COLO668 (cell line): ENCODE measurements around the gene SLC26A2.
"Not testable (repeated sequence)": the region's sequence is repeated elsewhere in the genome, so short reads cannot be mapped to it uniquely, and the experiment has no call there.

Source experiments
- DNase-seq: peaks from one replicate; lab custom pipeline; 2025; ENCODE audit not compliant: unreplicated experiment; lab: John Stamatoyannopoulos, UW

SLC26A2 gene

DNA sequence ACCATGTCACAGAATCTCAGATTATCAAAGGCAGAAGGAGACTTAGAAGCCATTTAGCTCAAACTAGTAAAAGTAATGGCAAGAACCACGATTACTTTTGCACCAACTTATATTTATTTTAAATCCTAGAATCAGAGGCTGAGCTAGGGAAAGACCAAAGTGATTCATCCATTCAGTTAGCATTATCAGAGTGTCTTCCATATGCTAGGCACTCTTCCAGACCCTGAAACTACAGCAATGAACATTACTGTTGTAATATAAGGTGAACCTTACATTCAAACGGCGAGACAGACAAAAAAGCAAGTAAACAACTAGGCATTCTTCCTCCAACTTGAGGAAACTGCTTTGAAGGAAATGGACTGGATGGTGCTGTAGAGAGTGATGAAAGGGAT is 23.9 kb upstream of the SLC26A2 start:
- no peak for DNase-seq

DNA sequence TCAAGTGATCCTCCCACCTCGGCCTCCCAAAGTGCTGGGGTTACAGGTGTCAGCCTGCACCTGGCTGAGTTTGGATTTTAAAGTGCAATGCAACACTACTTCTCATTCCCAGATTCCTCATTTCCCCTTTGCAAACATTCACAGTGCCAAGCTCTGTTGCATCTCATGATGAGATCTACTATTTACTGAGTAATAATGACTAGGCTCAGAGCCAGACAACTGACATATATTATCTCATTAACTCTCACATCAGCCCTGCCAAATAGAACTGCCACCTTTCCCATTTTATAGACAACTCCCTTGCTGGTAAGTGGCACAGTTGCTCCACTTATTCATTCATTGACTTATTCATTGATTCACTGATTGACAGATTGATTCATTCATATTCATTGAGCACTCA is 22.9 kb upstream of the SLC26A2 start:
- DNase-seq: peak; percentile 51

DNA sequence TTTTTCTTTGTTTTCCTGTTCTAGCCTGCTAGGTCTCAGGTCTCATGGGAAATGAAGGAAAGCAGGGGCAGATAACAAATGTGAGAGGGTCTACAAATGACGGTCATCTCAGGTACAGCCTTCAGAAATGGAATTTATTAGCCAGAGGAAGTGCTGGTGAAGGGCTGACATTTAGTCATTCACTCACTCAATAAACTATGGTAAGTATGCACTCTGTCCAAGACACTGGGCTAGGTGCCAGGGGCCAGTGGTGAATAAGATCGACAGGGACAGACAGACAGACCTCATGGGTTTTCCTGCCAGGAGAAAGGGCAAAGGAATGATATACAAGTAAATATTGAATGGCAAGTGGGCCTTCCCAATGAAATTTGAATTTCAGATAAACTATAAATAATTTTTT is 22.3 kb upstream of the SLC26A2 start:
- peak; percentile 10 for DNase-seq

GRCh38 chr5:149938791-149939358 is 21.7 kb upstream of the SLC26A2 start:
- DNase-seq: no peak

- no peak for DNase-seq
Observed at GRCh38 chr5:149939546-149939945, 21.0 kb upstream of the SLC26A2 start.

GRCh38 chr5:149940077-149940574 is 20.4 kb upstream of the SLC26A2 start:
- no peak for DNase-seq

GRCh38 chr5:149940941-149941644 is 19.5 kb upstream of the SLC26A2 start:
- no peak for DNase-seq

GRCh38 chr5:149941795-149942194 is 18.8 kb upstream of the SLC26A2 start:
- no peak for DNase-seq

- no peak for DNase-seq
Observed at GRCh38 chr5:149942199-149942598, 18.4 kb upstream of the SLC26A2 start.

- DNase-seq: not testable (repeated sequence)
Observed at GRCh38 chr5:149942741-149943169, 17.8 kb upstream of the SLC26A2 start.

DNA sequence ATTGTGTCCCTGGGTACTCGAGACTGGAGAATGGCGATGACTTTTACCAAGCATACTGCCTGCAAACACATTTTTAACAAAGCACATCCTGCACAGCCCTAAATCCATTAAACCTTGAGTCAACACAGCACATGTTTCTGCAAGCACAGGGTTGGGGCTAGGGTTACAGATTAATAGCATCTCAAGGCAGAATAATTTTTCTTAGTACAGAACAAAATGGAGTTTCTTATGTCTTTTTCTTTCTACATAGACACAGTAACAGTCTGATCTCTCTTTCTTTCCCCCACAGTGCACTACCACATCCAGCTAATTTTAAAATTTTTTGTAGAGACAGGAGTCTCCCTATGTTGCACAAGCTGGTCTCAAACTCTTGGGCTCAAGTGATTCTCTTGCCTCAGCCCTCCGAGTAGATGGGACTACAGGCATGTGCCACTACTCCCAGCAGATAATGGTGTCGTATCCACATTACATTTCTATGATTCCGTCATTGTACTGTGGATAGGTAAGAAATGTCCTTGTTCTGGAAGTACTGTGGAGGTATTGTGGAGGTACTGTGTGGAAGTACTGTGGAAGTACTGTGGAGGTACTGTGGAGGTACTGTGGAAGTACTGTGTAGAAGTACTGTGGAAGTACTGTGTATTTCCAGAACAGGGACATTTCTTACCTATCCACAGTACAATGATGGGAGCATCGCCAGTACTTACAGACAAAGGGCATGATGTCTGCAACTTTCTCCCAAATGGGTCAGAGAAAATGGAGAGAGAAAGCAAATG is 17.2 kb upstream of the SLC26A2 start:
- DNase-seq: not testable (repeated sequence)

- no peak for DNase-seq
Observed at GRCh38 chr5:149944666-149945065, 15.9 kb upstream of the SLC26A2 start, which contains the start of gene PDE6A. TSS of gene PDE6A (minus strand) at chr5:149944793. CDS start at chr5:149944673, 120 bp downstream.

DNA sequence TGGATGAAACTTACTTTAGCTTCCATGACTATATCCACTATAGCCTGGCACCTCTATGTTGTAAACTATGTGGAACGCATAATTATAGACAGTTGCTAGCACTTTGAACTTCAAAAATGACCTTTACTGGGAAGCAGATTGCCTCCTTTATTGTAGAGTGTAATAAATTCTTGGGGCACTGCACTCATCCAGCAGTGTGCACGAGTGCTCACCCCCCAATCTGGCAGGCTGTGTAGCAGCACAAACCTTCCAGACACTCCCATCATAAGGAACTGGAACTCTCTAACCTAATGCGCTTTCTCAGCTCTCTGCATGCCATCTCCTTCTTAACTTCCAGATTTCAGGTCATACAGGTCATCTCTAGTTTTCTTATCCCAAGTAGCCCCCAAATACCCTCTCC is 14.4 kb upstream of the SLC26A2 start:
- DNase-seq: no peak

GRCh38 chr5:149948993-149949392 is 11.6 kb upstream of the SLC26A2 start:
- DNase-seq: no peak

DNA sequence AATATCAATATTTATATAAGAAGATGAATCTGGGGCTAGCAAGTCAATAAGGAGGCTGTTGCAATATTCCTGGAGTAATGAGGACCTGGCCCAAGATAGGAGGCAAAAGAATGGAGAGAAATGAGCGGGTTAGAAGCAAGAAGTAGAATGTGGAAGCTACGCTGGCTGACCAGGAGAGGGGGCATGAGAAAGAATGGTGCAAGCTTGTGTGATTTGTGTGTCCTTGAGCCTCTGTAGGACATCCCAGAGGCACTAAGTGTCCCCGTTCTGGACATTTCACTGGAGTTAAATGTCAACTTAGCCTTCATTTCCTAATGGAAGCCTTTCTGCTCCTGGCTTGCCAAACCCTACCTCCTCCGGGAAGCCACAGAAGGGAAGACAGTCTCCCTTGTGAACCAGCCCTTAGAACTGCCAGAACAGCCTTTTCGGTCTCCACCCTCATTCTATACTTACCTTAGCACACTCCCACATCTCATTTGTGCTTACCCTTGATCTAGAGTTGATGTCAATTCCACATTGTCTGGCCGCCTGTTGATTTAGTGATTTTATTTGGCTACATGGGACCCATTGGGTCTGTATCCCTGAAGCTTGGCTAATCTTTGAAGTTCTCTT is 9.3 kb upstream of the SLC26A2 start:
- DNase-seq: no peak

DNA sequence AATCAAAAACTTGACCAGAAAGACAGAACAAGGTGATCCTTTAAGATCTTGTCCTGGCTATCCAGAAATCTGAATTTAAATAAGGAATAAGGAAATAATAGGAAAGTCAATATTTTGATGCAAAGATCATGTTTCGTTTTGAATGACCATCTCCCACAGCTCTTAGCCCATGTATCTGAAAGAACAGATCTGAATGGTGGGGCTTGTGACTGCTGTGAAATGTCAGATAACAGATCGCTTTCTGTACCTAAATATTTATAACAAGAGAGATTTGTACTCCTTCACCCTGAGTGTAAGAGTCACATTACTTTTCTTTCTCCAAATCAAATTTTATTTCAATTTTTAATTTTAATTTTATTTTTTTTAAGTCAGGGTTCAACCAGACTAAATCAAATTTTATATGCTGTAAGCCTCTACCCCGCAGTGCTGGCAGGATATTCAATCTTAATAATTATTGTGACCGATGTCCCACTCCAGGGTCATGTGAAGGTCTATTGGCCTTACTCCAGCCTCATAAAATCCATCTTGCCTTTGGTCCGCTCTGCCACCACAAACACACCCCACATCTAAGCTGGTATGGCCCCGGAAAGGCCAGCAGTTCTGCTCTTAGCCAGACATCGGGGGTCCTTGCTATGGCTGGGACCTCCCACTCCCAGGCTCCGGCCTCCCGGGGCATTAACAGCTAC is 7.0 kb upstream of the SLC26A2 start:
- DNase-seq: no peak

DNA sequence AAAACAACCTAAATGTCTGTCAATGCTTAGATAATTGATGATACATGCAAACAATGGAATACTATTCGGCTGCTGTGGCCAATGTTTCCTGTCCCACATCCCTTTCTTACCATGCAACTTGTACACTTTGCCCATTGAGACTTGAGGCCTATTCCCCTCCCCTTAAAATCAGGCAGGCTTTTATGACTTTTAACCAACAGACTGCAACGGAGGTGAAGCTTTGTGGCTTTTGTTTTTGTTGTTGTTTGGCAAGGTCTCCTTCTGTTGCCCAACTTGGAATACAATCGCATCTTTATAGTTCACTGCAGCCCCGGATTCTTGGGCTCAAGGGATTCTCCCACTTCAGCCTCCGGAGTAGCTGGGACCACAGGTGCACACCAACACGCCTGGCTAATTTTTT is 5.8 kb upstream of the SLC26A2 start:
- DNase-seq: no peak

DNA sequence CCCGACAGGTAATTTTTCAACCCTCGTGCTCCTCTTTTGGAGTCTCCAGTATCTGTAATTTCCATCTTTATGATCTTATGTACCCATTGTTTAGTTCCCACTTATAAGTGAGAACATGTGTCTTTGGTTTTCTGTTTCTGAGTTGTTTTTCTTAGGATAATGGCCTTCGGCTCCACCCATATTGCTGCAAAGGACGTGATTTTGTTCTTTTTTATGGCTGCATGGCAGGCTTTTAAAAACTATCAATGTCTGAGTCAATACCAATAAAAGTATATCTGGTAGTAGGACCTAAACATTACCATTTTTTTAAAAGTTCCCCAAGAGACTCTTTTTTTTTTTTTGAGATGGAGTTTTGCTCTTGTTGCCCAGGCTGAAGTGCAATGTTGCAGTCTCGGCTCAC is 3.9 kb upstream of the SLC26A2 start:
- no peak for DNase-seq

DNA sequence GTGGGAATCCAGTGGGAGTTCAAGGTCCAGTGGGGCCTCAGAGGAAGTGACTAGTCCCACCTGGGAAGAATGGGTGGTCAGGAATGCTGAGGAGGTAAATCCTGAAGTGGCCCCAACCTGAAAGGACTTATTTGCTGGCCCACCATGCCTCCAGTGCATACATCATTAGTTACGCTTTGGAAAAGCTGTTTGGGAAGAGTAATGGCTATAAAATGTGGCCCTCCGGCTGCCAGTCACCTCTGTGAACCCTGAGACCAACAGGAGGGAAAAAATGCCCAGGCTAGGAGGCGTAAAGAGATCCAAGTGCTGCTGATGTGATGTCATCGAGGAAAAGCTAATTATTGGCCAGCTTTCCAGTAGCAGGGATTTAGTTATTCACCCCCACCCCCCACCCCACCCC is 2.7 kb upstream of the SLC26A2 start:
- no peak for DNase-seq

- DNase-seq: peak; percentile 4
Observed at GRCh38 chr5:149959406-149960236, 937 bp upstream of the SLC26A2 start.
